ENCODE measurements around the gene TRMT61B.

TRMT61B gene

DNA sequence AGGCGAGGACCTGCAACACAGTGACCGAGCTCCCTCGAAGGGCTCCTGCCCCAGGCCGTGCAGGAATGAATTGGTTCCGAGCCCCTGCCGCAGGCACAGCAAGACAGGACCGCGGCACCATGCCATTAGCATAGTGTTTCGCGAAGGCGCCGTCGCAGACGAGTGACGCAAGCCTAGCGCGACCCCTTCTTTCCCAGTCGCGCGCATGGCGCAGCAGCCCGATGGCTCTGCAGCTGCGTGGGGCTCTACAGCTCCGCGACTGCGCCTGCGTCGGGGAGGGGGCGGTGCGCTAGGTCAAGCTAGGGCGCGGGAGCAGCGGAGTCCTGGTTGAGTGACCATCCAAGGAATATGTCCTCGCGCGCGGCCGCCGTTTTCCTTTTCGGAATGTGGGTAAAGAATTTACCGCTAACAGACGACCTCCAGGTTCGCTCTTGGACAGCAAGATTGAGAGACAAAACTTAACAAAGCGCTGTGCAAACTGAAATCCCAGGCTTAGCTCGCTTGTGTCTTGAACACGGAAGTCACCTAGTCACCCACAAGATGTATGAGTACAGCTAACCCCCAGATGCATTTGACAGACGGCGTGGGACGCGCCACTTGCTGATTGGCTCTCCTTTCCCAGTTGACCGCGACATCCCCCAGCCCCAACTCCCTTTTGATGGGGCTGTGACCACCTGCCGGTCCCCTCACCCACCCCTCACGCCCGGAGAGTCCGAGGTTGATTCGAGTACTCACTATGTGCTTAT, at the start of gene TRMT61B:
Gene TRMT61B, minus strand, starts transcription at position 164 of the 746 bp plus-strand sequence. Its CDS starts 32 bp downstream, at position 132.
- peak within 1 kb of the TSS; percentile 81 for H3K4me3 ChIP-seq (replicated peaks; ENCODE audit: low read depth, low read length)
- peak; percentile 96 for DNase-seq (ENCODE audit: low read depth)
- no peak for TF ChIP-seq CTCF (IDR thresholded peaks at IDR 0.05; ENCODE audit: low read length, missing control alignments)

GRCh38 chr2:28915939-28916338, 45.8 kb upstream of the TRMT61B start:
- no peak for TF ChIP-seq CTCF (IDR thresholded peaks at IDR 0.05; ENCODE audit: low read length, missing control alignments)
- peak; percentile 82 for DNase-seq (ENCODE audit: low read depth)
- no peak overlapping the region for H3K4me3 ChIP-seq (replicated peaks; ENCODE audit: low read depth, low read length)

DNA sequence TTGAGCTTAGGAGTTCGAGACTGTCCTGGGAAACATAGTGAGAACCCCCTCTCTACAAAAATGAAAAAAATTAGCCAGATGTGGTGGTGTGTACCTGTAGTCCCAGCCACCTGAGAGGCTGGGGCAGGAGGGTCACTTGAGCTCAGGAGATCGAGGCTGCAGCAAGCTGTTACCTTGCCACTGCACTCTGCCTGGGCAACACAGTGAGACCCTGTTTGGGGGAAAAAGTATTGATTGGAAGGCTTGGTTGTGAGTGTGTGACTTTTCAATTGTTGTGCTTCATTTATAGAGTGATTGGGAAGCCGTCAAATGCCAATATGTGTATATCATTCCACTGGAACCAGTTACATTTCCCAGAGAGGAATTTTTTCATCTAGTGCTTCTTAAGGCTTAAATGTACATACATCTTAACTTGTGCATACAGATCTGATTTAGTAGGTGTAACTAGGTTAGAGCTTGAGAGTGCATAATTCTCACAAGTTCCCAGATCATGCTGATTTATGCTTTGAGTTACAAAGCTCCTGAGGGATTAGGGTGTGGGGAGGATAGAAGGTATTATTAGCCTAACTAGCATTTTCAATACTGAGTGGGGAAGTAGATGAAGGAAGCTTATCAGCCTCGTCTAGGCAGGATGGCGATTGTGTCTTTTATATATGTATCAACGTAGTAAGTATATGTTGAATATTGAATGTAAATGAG, 39.7 kb upstream of the TRMT61B start:
- no peak for TF ChIP-seq CTCF (IDR thresholded peaks at IDR 0.05; ENCODE audit: low read length, missing control alignments)
- DNase-seq (ENCODE audit: low read depth): no peak
- H3K4me3 ChIP-seq (replicated peaks; ENCODE audit: low read depth, low read length): no peak overlapping the region

- H3K4me3 ChIP-seq (replicated peaks; ENCODE audit: low read depth, low read length): no peak overlapping the region
- no peak for TF ChIP-seq CTCF (IDR thresholded peaks at IDR 0.05; ENCODE audit: low read length, missing control alignments)
- no peak for DNase-seq (ENCODE audit: low read depth)
These were observed 38.1 kb upstream of the TRMT61B start for GRCh38 chr2:28908172-28908571.

GRCh38 chr2:28906821-28907220, 36.7 kb upstream of the TRMT61B start:
- no peak for TF ChIP-seq CTCF (IDR thresholded peaks at IDR 0.05; ENCODE audit: low read length, missing control alignments)
- H3K4me3 ChIP-seq (replicated peaks; ENCODE audit: low read depth, low read length): no peak overlapping the region
- DNase-seq (ENCODE audit: low read depth): no peak

DNA sequence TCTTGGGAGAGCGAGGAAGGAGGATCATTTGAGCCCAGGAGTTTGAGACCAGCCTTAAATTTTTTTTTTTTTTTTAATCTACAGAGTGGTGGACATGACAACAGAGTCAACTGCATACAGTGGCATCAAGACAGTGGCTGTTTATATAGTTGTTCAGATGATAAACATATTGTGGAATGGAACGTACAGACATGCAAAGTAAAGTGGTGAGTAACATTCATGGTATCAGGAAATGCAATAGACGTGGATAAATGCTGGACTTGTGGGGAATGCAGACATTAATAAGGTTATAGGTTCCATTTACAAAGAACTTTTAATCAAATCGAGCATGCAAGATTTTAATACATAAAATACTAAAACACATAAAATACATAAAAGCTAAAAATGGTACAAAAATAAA, 36.3 kb upstream of the TRMT61B start:
- peak; percentile 34 for DNase-seq (ENCODE audit: low read depth)

More for the DNA sequence above, 36.3 kb upstream of the TRMT61B start:
- H3K4me3 ChIP-seq (replicated peaks; ENCODE audit: low read depth, low read length): no peak overlapping the region
- TF ChIP-seq CTCF (IDR thresholded peaks at IDR 0.05; ENCODE audit: low read length, missing control alignments): no peak
